OCI-LY3 (cell line): ENCODE measurements around the gene MED13L.

ENCODE experiments used
- H2AFZ ChIP-seq: fragments of 200-600, 300-600 bp; shearing (Covaris generic); 2 replicates; pipeline ENCODE4 v1.6.0; 2014; ENCODE audit warnings: antibody characterized with exemption, low read depth, low read length
- H3K27ac ChIP-seq: fragments of 200-600, 300-600 bp; sonication (generic); 2 replicates; pipeline ENCODE4 v1.5.1; 2014; ENCODE audit warnings: mild to moderate bottlenecking, low read length, moderate library complexity, mixed read lengths
- H3K27me3 ChIP-seq: fragments of 200-600, 300-600 bp; sonication (generic); 2 replicates; pipeline ENCODE4 v1.6.1; 2014; ENCODE audit warnings: low read depth, low read length, mixed read lengths
- H3K36me3 ChIP-seq: fragments of 200-600, 300-600 bp; sonication (generic); replicated peaks from 2 replicates; pipeline ENCODE3; 2014; ENCODE audit warnings: low read depth, low read length, mixed read lengths
- H3K4me1 ChIP-seq: fragments of 300-600, 200-600 bp; sonication (generic); 2 replicates; pipeline ENCODE4 v1.6.1; 2014; ENCODE audit warnings: low read length, mixed read lengths
- H3K4me2 ChIP-seq: fragments of 200-600, 300-600 bp; sonication (generic); 2 replicates; pipeline ENCODE4 v1.6.1; 2014; ENCODE audit warnings: low read length, mixed read lengths
- H3K4me3 ChIP-seq: fragments of 300-600, 200-600 bp; sonication (generic); 2 replicates; pipeline ENCODE4 v1.5.1; 2014; ENCODE audit warnings: antibody characterized with exemption, mild to moderate bottlenecking, low read length, moderate library complexity
- H3K79me2 ChIP-seq: fragments of 300-600, 200-600 bp; shearing (Covaris generic); 2 replicates; pipeline ENCODE4 v1.6.1; 2014; ENCODE audit warnings: mild to moderate bottlenecking, low read length, mixed read lengths
- H3K9ac ChIP-seq: fragments of 300-600, 200-600 bp; shearing (Covaris generic); 2 replicates; pipeline ENCODE4 v1.6.0; 2014; ENCODE audit warnings: mild to moderate bottlenecking, low read length, moderate library complexity
- H3K9me3 ChIP-seq: fragments of 200-600, 300-600 bp; shearing (Covaris generic); 2 replicates; pipeline ENCODE4 v1.6.1; 2014; ENCODE audit warnings: low read length, mixed read lengths; ENCODE audit not compliant: insufficient read depth
- H4K20me1 ChIP-seq: fragments of 200-600, 300-600 bp; sonication (generic); 2 replicates; pipeline ENCODE4 v1.6.1; 2016; ENCODE audit warnings: low read length, mixed read lengths; ENCODE audit not compliant: insufficient read depth
- EZH2phosphoT487 ChIP-seq: fragments of 200-600 bp; shearing (Covaris generic); IDR thresholded peaks from 2 replicates; pipeline ENCODE4 v1.6.1; 2018; ENCODE audit warnings: antibody characterized with exemption, mixed run types, low read depth
- TF ChIP-seq, protein P1 (sequence below): fragments of 200-600, 300-600 bp; sonication (generic); IDR thresholded peaks from 2 replicates; pipeline ENCODE4 v1.5.1; 2014; ENCODE audit warnings: antibody characterized with exemption, low read length, low read depth

The MED13L gene

DNA sequence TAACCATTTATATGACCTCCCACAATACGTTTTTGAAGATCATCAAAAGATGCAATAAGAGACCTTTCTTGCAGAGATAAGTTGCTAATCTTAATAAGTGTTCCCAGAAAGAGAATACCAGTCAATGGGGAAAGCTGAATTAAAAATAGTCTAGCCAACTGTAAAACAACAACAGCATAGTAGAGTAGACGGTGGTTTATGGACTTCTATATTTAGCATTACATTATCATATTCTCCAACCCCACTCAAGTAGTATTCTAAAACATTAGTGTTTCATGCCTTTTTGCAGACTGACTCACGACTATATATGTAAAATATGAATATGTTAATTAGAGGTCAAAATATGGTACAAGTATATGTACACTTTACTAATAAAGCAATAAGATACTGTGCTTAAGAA lies 218.9 kb downstream of the MED13L start:
- Histone ChIP-seq H3K4me1 (peaks cover 60% of the 10 kb centered on the region), H3K4me3 (no peak overlapping the region), H3K36me3 (no peaks in the 10 kb centered on the region), H3K4me2 (peak overlapping the region; percentile 0; the same call in 1 of the 2 replicates), H3K27ac (no peak overlapping the region), H3K79me2 (peaks cover 86% of the 10 kb centered on the region), H4K20me1 (no peaks in the 10 kb centered on the region; the same call in 1 of the 2 replicates), H3K9me3 (no peaks in the 10 kb centered on the region), H2AFZ (no peak overlapping the region), H3K27me3 (no peaks in the 10 kb centered on the region), H3K9ac (no peak overlapping the region)
- no peak for TF ChIP-seq EZH2phosphoT487
- TF ChIP-seq, protein P1, sequence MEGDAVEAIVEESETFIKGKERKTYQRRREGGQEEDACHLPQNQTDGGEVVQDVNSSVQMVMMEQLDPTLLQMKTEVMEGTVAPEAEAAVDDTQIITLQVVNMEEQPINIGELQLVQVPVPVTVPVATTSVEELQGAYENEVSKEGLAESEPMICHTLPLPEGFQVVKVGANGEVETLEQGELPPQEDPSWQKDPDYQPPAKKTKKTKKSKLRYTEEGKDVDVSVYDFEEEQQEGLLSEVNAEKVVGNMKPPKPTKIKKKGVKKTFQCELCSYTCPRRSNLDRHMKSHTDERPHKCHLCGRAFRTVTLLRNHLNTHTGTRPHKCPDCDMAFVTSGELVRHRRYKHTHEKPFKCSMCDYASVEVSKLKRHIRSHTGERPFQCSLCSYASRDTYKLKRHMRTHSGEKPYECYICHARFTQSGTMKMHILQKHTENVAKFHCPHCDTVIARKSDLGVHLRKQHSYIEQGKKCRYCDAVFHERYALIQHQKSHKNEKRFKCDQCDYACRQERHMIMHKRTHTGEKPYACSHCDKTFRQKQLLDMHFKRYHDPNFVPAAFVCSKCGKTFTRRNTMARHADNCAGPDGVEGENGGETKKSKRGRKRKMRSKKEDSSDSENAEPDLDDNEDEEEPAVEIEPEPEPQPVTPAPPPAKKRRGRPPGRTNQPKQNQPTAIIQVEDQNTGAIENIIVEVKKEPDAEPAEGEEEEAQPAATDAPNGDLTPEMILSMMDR = no peak

DNA sequence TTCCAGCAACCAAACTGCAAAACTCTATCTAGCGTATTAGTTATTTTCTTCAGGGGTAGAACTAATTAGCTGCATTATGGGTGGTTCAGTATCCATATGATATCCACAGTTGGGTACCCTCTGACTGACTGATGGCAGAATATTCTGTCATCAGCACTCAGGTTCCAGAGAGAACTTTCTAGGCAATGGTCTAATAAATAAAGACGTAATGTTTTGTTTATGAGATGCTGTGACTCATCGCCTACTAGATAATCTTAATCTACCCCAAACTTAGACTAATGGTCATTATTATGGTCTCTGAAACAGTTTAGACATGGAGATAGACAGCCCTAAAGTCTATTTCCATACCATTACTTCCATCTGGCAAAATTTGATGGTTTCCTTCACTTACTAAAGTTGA lies 220.1 kb downstream of the MED13L start:
- Histone ChIP-seq H3K9ac (no peak overlapping the region), H2AFZ (no peak overlapping the region), H3K4me3 (no peak overlapping the region), H3K4me1 (peaks cover 56% of the 10 kb centered on the region), H3K4me2 (no peak overlapping the region), H3K36me3 (no peaks in the 10 kb centered on the region), H3K27ac (no peak overlapping the region), H3K9me3 (no peaks in the 10 kb centered on the region), H3K27me3 (no peaks in the 10 kb centered on the region), H4K20me1 (no peaks in the 10 kb centered on the region; the same call in 1 of the 2 replicates), H3K79me2 (peaks cover 86% of the 10 kb centered on the region)
- TF ChIP-seq, protein P1 = no peak
- no peak for TF ChIP-seq EZH2phosphoT487

DNA sequence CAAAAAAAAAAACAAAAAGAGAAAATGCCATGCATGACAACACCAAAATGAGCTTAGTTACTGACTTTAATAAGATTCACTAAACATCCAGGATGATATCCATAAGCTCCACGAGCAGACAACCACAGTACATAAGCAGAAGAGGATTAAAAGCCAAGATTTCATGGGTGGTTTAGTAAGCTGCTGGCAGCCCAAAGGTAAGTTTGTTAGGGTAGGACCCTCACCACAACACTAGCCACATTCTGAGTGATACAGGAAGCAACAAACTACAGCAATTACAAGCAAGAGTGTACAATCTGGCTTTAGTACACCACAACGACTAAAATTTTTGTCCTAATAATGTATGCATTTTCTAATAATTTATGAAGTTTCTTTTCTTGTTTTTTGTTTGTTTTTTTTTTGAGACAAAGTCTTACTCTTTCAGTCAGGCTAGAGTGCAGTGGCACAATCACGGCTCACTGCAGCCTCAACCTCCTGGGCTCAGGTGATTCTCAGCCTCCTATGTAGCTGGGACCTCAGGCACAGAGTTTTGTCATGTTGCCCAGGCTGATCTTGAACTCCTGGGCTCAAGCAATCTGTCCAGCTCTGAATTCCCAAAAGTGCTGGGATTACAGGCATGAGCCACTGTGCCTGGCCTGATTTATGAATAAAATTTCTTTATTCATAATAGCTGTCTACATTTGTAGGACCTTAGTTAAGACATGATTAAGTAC lies 221.4 kb downstream of the MED13L start:
- Histone ChIP-seq H3K4me1 (peaks cover 54% of the 10 kb centered on the region), H3K4me2 (no peak overlapping the region), H3K27ac (no peak overlapping the region), H3K9me3 (no peaks in the 10 kb centered on the region), H3K36me3 (no peaks in the 10 kb centered on the region), H3K27me3 (no peaks in the 10 kb centered on the region), H3K4me3 (no peak overlapping the region), H3K79me2 (peaks cover 88% of the 10 kb centered on the region), H2AFZ (no peak overlapping the region), H3K9ac (no peak overlapping the region), H4K20me1 (no peaks in the 10 kb centered on the region; the same call in 1 of the 2 replicates)
- TF ChIP-seq, protein P1 = no peak
- no peak for TF ChIP-seq EZH2phosphoT487

DNA sequence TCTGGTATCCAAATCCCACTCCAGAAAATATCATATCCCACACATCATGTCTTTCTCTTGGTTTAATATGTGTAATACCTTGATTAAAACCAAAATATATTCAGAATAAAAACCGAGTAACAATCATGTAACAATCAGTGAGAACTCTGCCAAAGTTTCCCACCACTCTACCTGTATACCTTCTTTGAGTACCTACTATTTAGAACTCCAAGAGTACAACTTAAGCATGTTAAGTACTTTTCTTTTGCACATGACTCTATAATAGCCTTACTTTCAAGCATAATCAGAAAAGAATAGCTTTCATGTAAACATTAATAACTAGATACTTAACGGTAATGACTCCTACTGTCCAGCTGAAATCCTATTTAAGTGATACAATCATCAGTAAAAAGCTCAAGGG lies 223.2 kb downstream of the MED13L start:
- Histone ChIP-seq H3K4me2 (no peak overlapping the region; the same call in 1 of the 2 replicates), H3K27me3 (no peaks in the 10 kb centered on the region), H4K20me1 (no peaks in the 10 kb centered on the region; the same call in 1 of the 2 replicates), H2AFZ (no peak overlapping the region), H3K36me3 (no peaks in the 10 kb centered on the region), H3K9ac (no peak overlapping the region), H3K4me3 (no peak overlapping the region), H3K79me2 (peaks cover 97% of the 10 kb centered on the region), H3K9me3 (no peaks in the 10 kb centered on the region), H3K4me1 (peaks cover 58% of the 10 kb centered on the region), H3K27ac (no peak overlapping the region)
- TF ChIP-seq, protein P1 = no peak
- no peak for TF ChIP-seq EZH2phosphoT487
